GM21515 (cell line): Measurements from ENCODE around the gene CORO2B.

Source experiments
- ATAC-seq: cut with Tn5 transposase; IDR thresholded peaks from one replicate; pipeline ENCODE4 v1.9.1; 2021; ENCODE audit not compliant: unreplicated experiment

CORO2B gene

DNA sequence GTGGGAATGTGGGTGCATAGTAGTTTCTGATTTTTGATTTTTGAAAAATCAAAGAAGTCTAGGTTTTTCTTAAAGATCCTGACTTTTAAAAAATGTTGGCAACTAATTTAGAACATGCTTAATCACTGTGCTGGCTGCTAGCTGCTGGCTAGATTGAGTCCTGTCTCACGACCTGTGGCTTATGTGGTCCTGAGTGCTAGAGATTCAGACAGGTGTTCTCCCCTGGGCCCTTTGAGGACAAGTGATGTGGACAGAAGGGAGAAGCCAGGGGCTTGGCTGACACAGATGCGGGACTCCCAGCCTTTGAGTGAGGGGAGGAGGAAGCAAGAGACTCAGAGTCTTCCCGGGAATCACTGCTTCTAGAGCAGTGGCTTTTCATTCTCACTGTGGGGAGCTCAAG, 47.5 kb downstream of the CORO2B start:
- no peak for ATAC-seq

DNA sequence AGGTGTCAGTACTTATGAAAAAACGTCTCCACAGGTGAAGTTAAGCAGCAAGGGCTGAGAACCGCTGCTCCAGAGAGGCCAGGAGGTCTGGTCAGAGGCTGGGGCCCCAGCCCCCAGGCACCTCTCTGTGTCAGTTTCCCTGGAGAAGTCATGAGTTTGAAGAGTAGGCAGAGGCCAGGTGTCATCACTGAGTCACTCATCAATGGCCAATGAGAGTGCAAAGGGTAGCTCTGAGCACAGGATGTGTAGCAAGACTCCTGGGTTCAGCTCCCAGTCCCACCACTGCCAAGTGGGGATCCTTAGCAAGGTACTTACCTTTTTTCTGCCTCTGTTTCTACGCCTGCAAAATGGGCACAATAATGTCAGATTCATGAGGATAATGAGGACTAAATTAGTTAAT, 47.9 kb downstream of the CORO2B start:
- ATAC-seq, result no peak

DNA sequence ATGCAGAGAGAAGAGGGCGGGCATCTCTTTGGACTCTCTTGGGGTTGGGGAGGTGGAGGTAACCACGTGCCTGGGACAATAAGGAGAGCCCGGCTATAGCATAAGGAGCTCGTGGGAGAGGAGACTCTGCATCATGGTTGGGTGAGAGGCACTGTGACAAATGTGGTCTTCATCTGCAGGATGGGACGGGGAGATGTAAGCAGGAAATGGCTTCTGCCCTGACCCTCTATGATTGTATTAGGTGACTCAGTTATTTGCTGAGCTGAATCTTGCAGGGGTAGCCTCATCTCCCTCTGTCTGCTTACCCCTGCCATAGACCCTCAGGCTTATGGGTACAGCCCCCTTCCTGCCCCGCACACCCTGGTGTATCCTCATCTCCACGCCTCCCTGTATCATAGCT, 48.7 kb downstream of the CORO2B start:
- ATAC-seq, result no peak

DNA sequence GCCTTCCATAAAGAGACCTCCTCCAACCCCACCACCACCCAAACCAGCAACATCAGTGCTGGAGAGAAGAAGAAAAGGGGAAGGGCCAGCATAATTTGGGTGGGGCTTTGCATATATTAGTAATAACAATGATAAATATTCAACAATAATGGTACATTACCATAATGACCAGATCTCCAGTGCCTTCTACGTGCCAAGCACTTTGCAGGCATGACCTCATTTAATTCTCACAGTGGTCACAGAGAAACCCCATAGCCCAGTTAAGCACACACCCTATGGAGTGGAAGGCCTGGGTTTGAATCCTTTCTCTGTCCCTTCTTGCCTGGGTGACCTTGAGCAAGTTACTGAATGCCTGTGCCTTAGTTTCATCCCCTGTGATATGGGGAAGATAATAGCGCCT, 49.2 kb downstream of the CORO2B start:
- no peak for ATAC-seq

DNA sequence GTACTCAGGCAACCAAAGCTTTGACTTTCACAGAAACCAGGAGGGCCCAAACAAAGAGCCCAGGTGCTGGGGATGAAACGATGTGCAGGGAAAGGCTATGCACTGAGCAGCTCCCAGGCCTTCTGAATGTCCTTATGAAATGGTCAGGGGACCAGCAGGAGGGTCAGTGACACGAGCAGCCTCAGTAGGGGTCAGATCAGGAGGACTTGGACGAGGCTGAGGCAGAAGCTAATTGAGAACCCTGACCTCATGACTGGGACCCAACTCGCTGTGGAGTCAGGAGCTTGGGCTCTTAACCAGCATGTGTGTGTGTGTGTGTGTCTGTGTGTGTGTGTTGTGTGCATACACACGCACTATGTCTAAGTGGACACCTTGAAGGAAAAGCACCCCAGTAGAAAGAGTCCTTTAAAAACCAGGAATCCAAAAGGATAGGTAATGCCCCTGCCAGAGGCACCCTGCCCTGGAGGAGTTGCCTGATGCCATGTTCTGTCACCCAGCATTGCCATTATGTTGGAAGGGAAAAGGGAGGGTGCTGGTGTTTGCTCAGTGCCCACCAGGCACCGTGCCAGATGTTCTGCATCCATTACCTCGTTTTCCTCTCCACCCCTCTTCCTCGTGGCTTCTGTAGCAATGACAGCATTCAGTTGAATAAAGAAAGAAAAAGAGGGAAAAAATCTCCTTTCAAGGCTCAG, 50.9 kb downstream of the CORO2B start:
- no peak for ATAC-seq

DNA sequence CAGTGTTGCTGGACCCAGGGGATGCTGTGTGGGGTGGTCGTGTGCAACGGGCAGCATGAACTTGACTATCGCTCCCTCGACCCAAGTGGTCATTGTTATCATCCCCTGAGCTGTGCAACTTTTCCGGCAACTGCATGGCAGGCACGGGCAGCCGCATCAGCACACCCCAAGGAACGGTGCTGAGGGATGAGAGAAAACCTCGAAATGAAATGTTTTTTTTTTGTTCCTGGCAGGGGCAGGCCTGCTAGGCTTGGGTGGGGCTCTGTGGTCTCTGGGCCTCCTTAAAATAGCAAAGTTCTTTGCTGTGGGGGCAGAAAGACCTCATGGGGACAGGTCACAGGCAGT, 51.4 kb downstream of the CORO2B start:
- ATAC-seq, result no peak

DNA sequence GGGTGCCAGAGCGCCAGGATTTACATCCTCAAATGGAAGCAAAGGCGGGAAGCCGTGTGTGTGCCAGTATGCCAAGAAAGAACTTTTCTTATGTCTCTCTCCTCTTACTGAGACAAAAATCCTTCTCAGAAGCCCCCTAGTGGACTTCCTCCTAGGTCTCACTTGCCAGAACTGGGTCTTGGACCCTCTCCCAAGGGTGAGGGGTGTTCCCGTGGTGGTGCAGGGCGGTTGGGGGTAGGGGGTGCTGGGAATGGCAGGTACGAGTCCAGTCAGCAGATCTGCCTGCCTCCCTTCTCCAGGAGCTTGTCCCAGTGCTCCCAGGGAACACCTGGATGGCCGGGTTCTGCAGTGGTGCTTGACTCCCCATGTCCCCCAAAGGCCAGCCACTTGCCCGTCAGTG, 52.0 kb downstream of the CORO2B start:
- ATAC-seq, result no peak

DNA sequence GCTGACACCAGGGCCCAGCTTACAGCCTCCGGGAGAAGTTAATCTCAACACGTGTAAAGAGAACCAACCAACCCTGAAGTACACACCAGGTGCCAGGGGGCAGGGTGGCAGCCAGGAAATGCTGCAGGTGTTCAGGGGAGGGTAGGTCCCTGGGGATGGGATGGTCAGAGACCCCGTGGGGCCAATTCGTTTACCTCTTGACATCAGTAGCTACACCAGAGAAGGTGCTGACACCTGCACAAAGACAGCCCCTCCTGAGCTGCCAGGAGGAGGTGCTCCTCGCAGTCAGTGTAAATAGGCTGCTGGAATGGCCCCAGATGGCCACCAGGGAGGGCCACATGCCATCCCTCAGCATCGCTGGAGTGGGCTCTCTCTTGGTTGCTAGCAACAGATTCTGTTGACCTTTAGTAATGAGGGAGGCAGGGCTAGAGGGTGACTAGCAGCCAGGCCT, 52.8 kb downstream of the CORO2B start:
- ATAC-seq, result no peak

DNA sequence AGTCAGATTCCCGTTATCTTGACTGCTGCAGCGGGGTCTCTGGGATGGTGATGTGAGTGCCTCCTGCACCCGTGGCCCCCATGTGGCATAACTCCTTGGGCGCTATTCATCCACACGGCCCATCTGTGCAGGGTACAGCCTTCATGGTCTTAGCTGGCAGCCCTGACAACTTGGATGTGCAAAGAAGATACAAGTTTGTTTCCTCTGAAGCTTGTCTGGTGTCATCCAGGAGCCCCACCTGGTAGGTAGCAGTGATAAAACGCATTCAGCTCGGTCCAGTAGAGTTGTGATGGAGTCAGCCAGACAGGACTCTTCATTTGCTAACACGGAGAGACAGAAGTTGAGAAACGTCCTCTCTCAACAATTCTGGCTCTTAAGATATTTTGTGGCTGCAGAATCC, 53.3 kb downstream of the CORO2B start:
- ATAC-seq, result no peak

DNA sequence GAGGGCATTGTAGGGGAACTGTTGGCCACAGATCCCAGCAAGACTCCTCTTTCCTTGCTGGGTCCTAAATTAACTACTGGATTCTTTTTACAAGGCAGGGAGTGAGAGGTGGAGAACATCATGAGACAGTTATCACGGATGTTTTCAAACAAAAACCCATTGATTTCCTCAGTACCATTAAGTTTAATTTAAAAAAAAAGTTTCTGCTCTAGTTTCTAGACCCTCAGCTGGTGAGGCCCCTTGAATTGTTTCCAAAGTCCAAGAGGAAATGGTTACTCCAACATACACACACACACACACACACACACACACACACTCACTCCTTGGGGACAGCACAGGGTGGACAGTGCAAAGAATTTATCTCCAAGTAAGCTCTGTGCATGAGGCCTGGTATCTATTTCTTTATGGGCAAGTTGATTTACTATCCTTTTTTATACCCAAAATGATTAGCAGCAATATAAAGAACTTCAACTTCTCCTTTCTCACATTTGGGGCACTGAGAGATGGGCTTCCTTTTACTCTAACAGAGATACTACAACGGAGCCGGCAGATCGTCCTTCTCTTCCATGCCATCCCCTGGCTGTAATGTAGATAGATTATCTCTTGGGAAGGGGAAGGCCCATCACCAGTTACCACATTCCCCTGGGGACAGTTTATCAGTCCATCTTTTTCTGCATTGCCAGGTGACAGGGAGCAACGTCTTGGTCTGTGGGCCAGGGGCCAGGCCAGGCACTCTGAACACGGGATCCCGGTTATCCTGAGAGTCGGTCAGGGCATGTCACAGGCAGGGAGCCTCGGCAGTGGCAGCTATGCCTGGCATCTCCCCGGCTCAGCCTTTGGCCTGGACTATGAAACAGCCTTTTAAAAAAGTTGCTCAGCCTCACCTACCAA, 54.7 kb downstream of the CORO2B start:
- ATAC-seq, result no peak

DNA sequence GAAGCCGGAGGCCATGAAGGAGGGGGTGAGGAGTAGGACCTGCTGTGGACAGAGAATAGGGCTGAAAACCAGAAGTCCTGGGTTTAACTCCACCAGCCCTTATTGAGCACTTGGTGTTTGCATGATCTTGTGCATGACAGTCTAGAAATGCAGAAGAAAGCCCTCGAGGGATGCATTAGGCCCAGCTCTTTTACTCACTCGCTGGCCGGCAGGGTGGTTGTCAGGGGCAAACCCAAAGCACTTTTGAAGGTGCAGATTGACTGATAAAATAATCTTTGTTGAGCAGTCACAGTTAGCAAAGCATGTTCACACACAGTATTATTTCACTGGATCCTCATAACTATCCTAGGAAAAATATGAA, 55.3 kb downstream of the CORO2B start:
- ATAC-seq, result no peak

DNA sequence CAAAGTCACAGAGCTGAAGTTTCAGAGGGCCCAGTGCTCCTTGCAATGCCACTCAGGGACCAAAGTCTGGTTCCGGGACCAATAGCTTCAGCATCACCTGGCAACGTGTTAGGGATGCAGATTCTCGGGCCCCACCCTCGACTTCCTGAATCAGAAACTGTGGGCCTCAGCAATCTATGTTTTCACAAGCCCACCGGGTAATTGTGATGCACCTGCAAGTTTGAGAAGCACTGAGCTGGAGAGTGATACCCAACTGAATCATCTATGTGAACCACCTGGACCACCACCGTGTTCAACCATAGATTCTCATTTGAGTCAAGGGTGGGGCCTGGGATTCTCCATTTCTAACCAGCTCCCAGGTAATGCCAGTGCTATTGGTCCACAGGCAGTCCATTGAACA, 55.7 kb downstream of the CORO2B start:
- ATAC-seq, result no peak

DNA sequence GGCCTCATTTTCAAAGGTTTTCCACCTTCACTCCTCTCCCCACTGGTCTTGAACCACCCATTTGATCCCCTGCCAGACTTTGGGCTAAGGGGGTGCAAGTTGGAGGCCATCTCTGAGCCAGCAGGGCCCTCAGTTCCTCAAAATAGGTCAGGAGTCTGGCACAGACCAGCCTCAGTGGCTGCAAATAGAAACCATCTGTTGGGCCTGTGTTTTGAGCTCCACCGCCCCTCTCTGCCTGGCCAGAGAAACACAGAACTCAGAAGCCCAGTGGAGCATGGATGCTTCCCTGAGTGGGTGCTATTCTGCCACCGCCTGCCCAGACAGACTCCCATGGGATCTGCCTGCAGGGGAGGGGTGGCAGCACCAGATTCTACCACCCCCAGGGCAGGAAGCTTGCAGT, 56.3 kb downstream of the CORO2B start:
- no peak for ATAC-seq

DNA sequence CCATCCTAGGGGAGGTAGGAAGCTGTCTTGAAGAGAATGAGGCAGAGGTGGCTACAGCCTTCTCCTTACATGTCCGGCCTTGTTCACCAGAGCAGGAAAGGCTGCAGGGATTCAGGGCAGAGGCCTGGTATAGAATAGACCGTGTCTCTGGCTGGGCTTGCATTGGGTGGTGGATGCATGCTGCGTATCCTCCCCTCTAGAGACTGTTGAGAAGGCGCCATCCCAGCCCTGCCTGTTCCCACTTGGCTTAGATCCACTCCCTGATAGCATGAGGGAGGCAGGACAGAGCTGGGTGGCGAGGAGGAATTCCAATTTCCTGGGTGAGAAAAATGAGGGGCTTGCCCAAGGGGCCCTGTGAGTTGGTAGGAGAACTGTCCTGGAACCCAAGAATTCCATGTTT, 57.5 kb downstream of the CORO2B start:
- no peak for ATAC-seq

DNA sequence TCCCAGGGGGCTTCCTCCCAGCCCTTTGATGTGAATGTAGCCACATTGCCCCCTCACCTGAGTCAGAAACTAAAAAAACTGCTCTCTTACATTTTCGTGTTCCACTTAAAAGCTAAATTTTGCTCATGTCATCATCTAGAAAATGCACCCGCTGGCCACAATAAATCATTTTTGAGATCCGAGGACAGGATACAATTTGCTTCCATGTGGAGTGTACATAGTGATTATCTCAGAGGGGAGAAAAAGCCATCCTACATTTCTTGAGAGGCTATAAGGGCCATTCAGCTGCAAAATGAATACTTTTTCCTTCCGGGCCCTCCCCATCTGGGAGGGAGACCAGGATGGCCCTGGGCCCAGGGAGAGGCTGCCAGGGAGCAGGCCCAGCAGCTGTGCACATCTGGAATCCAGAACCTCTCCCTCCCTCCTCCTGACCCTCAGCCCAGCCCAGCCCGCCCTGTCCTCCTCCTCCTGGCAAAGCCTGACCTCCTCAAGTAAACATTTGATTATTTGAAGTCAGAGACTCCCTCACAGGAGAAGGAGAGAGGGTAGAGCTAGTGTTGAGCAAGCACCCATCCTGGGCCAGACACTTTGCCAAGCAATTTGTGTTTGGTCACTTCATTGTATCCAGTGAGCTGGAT, 59.1 kb downstream of the CORO2B start:
- ATAC-seq, result no peak

DNA sequence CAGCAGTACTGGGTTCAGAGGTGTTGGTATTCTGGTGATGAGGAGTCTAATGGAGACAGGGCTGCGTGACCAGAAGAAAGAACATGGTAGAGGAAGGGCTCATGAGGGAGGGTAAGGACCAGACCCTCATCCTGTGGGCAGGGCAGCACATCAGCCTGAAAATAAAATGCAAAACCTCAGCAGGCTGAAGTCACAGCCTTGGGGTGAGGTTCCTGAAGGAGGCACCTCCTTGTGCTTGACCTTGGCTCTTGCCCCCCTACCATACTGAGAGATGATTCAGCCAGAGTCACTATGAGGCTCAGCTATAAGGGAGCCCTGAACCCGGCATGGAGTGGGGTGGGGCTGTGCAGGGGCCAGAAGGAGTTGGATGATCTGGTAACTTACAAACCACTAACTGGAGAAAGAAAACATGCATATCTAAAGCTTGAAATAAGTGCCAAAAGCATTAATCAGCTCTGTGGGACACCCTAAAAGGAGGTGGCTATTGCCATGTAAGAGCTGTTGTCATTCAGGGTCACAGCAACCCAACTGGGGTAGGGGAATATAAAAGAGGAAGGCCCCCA, 60.2 kb downstream of the CORO2B start:
- ATAC-seq, result no peak

DNA sequence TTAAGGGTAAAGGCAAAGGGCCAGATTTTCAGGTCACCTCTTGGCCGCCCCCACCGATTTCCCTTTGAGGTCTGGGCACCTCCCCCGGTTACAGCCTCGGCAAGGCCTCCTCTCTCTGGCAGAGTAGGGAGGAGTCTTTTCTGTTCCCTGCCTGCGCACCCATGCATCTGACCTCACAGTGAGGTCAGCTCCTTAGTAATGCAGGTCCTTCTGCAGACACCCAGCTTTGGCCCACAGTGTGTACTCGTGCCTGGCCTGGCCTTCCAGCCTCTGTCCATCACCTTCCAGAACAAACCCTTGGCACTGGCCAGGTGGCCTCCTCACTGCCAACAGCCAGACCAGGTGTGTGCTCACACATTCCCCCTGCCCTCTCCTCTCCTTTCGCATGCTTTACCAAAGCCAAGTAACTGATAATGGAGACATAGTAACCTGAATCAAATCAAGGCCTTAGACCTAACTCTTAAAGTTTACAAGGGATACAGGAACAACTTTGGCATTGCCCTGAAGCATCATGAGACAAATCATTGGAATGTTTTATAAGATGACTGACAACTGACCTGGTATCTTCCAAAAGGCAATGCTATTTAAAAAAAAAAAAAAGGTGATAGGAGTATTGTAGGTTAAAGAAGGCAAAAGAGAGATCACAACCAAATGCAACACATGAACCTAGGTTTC, 61.3 kb downstream of the CORO2B start:
- no peak for ATAC-seq

DNA sequence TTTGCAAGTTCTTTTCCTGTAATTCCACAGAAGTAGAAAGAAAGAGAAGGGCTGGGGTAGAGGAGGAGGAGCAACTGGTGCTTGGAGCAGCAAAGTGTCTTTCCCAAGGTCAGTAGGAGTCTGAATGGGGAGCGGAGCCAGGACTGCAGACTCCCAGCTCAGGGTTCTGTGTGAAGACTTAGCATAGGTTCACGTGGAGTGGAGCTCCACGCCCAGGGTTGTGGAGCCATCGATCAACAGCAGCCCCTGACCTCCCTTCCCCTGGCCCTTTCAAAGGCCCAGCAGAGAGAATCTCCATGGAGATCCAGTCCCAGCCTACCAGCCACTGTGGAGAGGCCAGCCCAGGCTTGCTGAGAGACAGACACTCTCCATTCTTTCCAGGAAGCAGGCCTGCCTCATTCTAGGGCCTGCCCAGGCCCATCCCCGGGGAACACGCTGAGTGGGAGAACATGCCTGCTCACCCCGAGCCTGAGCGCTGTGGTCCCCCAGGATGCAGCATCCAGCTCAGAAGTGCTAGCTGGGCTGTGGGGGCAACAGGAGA, 62.1 kb downstream of the CORO2B start:
- ATAC-seq, result no peak

DNA sequence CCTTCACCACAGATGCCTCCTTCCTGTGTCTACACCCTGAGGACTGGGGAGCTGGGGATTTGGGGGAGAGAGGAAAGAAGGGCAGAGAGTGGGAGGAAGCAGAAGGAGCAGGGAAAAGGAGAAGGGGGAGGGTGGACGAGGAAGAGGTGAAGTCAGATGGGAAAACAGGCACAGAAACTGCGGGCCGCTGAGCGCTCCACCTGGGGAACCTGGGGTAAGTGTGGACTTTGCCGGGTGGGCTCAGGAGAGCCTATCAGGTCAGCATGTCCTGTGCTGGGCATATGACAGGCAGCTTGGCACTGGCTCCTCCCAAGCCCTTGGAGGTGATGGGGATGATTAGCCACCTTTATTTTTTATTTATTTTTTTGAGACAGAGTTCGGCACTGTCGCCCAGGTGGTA, 62.6 kb downstream of the CORO2B start:
- no peak for ATAC-seq

DNA sequence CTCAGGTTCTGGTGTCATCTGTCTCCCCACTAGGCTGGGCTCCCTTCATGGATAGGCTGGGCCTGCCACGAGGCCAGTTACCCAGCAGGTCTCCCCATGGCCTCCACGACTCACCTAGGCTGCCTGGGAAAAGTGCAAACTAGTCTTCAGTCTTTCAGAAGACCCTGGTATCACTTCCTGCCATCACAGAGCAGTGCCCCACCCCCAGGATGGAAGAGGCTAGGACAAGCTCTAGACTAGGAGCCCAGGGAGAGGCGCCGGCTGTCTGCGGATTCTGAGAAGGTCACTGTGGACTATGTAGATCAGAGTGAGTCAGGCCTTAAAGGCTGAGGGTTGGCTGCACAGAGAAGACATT, 63.7 kb downstream of the CORO2B start:
- ATAC-seq, result no peak

DNA sequence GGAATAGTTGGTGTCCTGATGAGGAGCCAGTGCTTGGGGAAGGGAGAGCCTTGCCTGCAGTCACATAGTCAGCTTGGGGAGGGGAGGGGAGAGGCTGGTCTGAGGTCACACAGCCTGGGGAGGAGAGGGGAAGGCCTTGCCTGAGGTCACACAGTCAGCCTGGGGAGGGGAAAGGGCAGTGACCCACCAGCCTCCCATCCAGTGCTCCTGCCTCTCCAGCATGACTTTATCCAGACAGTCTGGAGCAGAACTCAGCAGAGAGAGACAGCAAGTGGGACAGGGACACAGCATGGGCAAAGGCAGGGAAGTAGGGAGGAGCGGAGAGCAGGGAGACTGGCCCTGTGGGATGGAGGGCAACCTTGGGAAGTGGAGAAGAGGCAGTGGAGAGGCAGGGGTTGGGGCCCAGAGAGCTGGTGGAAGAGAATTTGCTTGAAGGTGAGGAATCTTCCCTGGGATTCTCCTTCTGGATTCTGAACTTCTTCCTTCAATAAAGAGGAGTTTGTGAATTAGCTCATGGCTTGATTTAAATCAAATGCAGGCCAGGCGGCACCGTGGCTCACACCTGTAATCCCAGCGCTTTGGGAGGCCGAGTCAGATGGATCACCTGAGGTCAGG, 64.5 kb downstream of the CORO2B start:
- ATAC-seq, result no peak
